Measurements from ENCODE around the gene GLI2.

The GLI2 gene

GRCh38 chr2:120741571-120742561 is 6.2 kb downstream of the GLI2 start:
- POLR2A ChIA-PET: no interaction called here
- H3K4me1 ChIP-seq (ENCODE audit: control insufficient read depth, insufficient read depth, low read length): peaks cover 31% of the 10 kb centered on the region
- CTCF ChIA-PET: interaction anchor here (0.6 to 1.2 kb wide), 2 partner anchors 19 to 329 kb away, joined by 3 to 4 read pairs; no protein-coding TSS in a partner anchor
- no peak overlapping the region for H3K4me3 ChIP-seq (ENCODE audit: low read depth, low read length)
- H3K9me3 ChIP-seq (ENCODE audit: control insufficient read depth, insufficient read depth, low read depth, low read length): no peaks in the 10 kb centered on the region
- H3K36me3 ChIP-seq (ENCODE audit: control insufficient read depth in 2 of 2, insufficient read depth in 1 of 2, low read length in 2 of 2): no peaks in the 10 kb centered on the region
- no peak for TF ChIP-seq ZNF341 (tag by site-specific recombination; IDR thresholded peaks at IDR 0.05; ENCODE audit: low read depth)
- H3K27ac ChIP-seq (ENCODE audit: extremely low read depth, low read depth, low read length): no peak overlapping the region

- Histone ChIP-seq H3K9me3 (ENCODE audit: control insufficient read depth, insufficient read depth, low read depth, low read length) (no peaks in the 10 kb centered on the region), H3K4me1 (ENCODE audit: control insufficient read depth, insufficient read depth, low read length) (peaks cover 22% of the 10 kb centered on the region), H3K36me3 (ENCODE audit: control insufficient read depth in 2 of 2, insufficient read depth in 1 of 2, low read length in 2 of 2) (no peaks in the 10 kb centered on the region), H3K27ac (ENCODE audit: extremely low read depth, low read depth, low read length) (no peak overlapping the region), H3K4me3 (ENCODE audit: low read depth, low read length) (no peak overlapping the region)
- ChIA-PET CTCF (interaction anchor here (1.0 kb wide), 1 partner anchor 328 kb away, joined by 3 read pairs; no protein-coding TSS in a partner anchor), POLR2A (no interaction called here)
- TF ChIP-seq HOXD13 (CRISPR knock-in tag; IDR thresholded peaks at IDR 0.05; ENCODE audit: borderline replicate concordance): no peak
- no peak for TF ChIP-seq MYNN (tag by site-specific recombination; IDR thresholded peaks at IDR 0.05; ENCODE audit: borderline replicate concordance)
- TF ChIP-seq ZNF280D (tag by site-specific recombination; IDR thresholded peaks at IDR 0.05): no peak
- no peak for TF ChIP-seq ZNF114 (tag by site-specific recombination; IDR thresholded peaks at IDR 0.05)
- no peak for TF ChIP-seq ZNF776 (tag by site-specific recombination; IDR thresholded peaks at IDR 0.05; ENCODE audit: borderline replicate concordance)
- TF ChIP-seq ZNF302 (tag by site-specific recombination; IDR thresholded peaks at IDR 0.05; ENCODE audit: low read depth): no peak
- TF ChIP-seq ZNF174 (tag by site-specific recombination; IDR thresholded peaks at IDR 0.05): no peak
- TF ChIP-seq SCRT1 (tag by site-specific recombination; IDR thresholded peaks at IDR 0.05; ENCODE audit: borderline replicate concordance): no peak
- no peak for TF ChIP-seq SP3 (tag by site-specific recombination; IDR thresholded peaks at IDR 0.05)
- TF ChIP-seq ZNF112 (tag by site-specific recombination; IDR thresholded peaks at IDR 0.05): no peak
- TF ChIP-seq, protein P1, sequence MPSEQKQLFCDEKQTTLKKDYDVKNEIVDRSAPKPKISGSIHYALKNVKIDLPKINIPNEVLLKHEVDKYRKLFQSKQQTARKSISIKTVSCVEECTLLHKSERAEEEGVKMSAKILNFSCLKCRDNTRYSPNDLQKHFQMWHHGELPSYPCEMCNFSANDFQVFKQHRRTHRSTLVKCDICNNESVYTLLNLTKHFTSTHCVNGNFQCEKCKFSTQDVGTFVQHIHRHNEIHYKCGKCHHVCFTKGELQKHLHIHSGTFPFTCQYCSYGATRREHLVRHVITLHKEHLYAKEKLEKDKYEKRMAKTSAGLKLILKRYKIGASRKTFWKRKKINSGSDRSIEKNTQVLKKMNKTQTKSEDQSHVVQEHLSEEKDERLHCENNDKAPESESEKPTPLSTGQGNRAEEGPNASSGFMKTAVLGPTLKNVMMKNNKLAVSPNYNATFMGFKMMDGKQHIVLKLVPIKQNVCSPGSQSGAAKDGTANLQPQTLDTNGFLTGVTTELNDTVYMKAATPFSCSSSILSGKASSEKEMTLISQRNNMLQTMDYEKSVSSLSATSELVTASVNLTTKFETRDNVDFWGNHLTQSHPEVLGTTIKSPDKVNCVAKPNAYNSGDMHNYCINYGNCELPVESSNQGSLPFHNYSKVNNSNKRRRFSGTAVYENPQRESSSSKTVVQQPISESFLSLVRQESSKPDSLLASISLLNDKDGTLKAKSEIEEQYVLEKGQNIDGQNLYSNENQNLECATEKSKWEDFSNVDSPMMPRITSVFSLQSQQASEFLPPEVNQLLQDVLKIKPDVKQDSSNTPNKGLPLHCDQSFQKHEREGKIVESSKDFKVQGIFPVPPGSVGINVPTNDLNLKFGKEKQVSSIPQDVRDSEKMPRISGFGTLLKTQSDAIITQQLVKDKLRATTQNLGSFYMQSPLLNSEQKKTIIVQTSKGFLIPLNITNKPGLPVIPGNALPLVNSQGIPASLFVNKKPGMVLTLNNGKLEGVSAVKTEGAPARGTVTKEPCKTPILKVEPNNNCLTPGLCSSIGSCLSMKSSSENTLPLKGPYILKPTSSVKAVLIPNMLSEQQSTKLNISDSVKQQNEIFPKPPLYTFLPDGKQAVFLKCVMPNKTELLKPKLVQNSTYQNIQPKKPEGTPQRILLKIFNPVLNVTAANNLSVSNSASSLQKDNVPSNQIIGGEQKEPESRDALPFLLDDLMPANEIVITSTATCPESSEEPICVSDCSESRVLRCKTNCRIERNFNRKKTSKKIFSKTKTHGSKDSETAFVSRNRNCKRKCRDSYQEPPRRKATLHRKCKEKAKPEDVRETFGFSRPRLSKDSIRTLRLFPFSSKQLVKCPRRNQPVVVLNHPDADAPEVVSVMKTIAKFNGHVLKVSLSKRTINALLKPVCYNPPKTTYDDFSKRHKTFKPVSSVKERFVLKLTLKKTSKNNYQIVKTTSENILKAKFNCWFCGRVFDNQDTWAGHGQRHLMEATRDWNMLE (tag by site-specific recombination; conservative IDR thresholded peaks at IDR 0.05; ENCODE audit: low read depth): no peak
Observed at GRCh38 chr2:120743657-120744056, 8.0 kb downstream of the GLI2 start.
